PC-9 (cell line): ENCODE results near the gene SLC16A12. TPM values are rescaled to one million over a fixed set of nuclear protein-coding genes. Genes with fewer than 3 reads are reported as not detected.

Experiments
- BruUV-seq: library from RNA; stranded (reverse); fragments of 400-500 nt; replicated peaks from 2 replicates; lab custom pipeline; 2021; lab: Mats Ljungman, UMichigan
- CTCF ChIA-PET: fragments of 300-600 bp; sonication (Branson Sonifier 250); formaldehyde crosslinking; loops from one replicate; lab custom pipeline; 2022; ENCODE audit warnings: antibody characterized with exemption; lab: Charles Lee
- POLR2A ChIA-PET: fragments of 300-600 bp; sonication (Branson Sonifier 250); formaldehyde crosslinking; loops from one replicate; lab custom pipeline; 2022; ENCODE audit warnings: antibody characterized with exemption; ENCODE audit not compliant: unreplicated experiment; lab: Charles Lee
- DNase-seq, 2 experiments: peaks; one replicate each; pipeline versions ENCODE4 v3.0.0 to v3.0.0-alpha.2; 2015 to 2022; ENCODE audit warnings: mixed read lengths in 1 of 2
- H2AFZ ChIP-seq: fragments of 200-600 bp; sonication (generic); 2 replicates; pipeline ENCODE4 v1.8.1; 2017; ENCODE audit warnings: antibody characterized with exemption
- H3F3A ChIP-seq: fragments of 200-600 bp; sonication (generic); 2 replicates; pipeline ENCODE4 v1.8.1; 2017; ENCODE audit warnings: antibody characterized with exemption, mild to moderate bottlenecking, low read depth; ENCODE audit not compliant: insufficient read depth
- H3K27ac ChIP-seq: fragments of 200-600 bp; sonication (generic); 2 replicates; pipeline ENCODE4 v1.6.1; 2016; ENCODE audit warnings: mixed run types
- H3K27me3 ChIP-seq: fragments of 200-600 bp; sonication (generic); 2 replicates; pipeline ENCODE4 v1.6.1; 2016; ENCODE audit warnings: low read depth, mixed run types; ENCODE audit not compliant: insufficient read depth
- H3K36me3 ChIP-seq: fragments of 200-600 bp; sonication (generic); 2 replicates; pipeline ENCODE4 v1.6.1; 2016; ENCODE audit warnings: low read depth, mixed run types
- H3K4me1 ChIP-seq: fragments of 200-600 bp; sonication (generic); replicated peaks from 2 replicates; pipeline ENCODE4 v1.6.1; 2016; ENCODE audit warnings: mixed run types; ENCODE audit not compliant: insufficient read depth
- H3K4me2 ChIP-seq: fragments of 200-600 bp; sonication (generic); 2 replicates; pipeline ENCODE4 v1.6.1; 2017; ENCODE audit warnings: mixed run types
- H3K4me3 ChIP-seq: fragments of 200-600 bp; sonication (generic); 2 replicates; pipeline ENCODE4 v1.6.1; 2016; ENCODE audit warnings: mixed run types
- H3K79me2 ChIP-seq: fragments of 200-600 bp; sonication (generic); 2 replicates; pipeline ENCODE4 v1.6.1; 2017; ENCODE audit warnings: low read depth, mixed run types
- H3K9me2 ChIP-seq: fragments of 200-600 bp; sonication (generic); 2 replicates; pipeline ENCODE4 v1.8.1; 2017; ENCODE audit warnings: mild to moderate bottlenecking; ENCODE audit not compliant: insufficient read depth
- H3K9me3 ChIP-seq: fragments of 200-600 bp; sonication (generic); 2 replicates; pipeline ENCODE4 v1.8.1; 2016; ENCODE audit warnings: low read depth; ENCODE audit not compliant: insufficient read depth
- H4K20me1 ChIP-seq: fragments of 200-600 bp; sonication (generic); 2 replicates; pipeline ENCODE4 v1.8.1; 2017; ENCODE audit not compliant: insufficient read depth
- CTCF ChIP-seq: fragments of 200-600 bp; sonication (generic); conservative IDR thresholded peaks from 2 replicates; pipeline ENCODE4 v1.6.1; 2017; ENCODE audit warnings: mixed run types, antibody characterized with exemption, mild to moderate bottlenecking, moderate library complexity
- EZH2 ChIP-seq: fragments of 200-600 bp; sonication (generic); IDR thresholded peaks from 2 replicates; pipeline ENCODE4 v1.8.0; 2017; ENCODE audit warnings: antibody characterized with exemption, low read depth
- intact Hi-C: fragments of 100-400 bp; cut with micrococcal nuclease; formaldehyde crosslinking; loops from one replicate; pipeline ENCODE4 v1.10.0; 2022; ENCODE audit not compliant: unreplicated experiment
- total RNA-seq: library from RNA; stranded (reverse); gene quantifications from 2 replicates; pipeline ENCODE4 v1.2.3, GENCODE V29; 2021

The SLC16A12 gene
- total RNA-seq, 1 experiment from 2014 or later = 0.74 TPM

DNA sequence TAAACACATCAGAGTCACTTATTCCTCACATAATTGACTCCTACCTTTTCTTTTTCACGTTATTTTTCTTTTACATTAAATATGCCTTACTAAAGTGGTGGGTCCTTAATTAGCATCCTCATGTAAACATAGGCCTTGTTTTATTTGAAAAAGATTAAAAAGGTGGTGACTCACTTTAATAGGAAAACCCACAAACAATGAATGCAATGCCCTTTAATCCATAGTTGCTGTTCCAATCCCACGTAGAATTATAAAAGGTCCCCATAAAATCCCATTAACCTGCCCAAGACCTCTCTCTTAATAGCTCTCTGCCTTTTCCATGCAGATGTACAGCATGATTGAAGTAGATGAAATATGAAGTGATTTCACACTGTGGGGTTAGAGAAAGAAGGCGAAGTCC lies 32.2 kb downstream of the SLC16A12 start:
- Histone ChIP-seq H3K4me2 (no peak overlapping the region), H3K27ac (no peak overlapping the region), H3F3A (no peaks in the 10 kb centered on the region), H2AFZ (no peak overlapping the region), H3K4me1 (no peaks in the 10 kb centered on the region), H3K9me2 (no peaks in the 10 kb centered on the region), H3K27me3 (no peaks in the 10 kb centered on the region), H3K79me2 (no peaks in the 10 kb centered on the region), H3K4me3 (no peak overlapping the region), H4K20me1 (no peaks in the 10 kb centered on the region), H3K9me3 (no peaks in the 10 kb centered on the region), H3K36me3 (no peaks in the 10 kb centered on the region)
- intact Hi-C loops = no loop called here
- ChIA-PET CTCF (no interaction called here), POLR2A (no interaction called here)
- no peak for DNase-seq
- BruUV-seq = no TSS peak
- TF ChIP-seq CTCF (no peak), EZH2 (no peak)

GRCh38 chr10:89502549-89502948 lies 32.8 kb downstream of the SLC16A12 start:
- no peak for TF ChIP-seq CTCF

DNA sequence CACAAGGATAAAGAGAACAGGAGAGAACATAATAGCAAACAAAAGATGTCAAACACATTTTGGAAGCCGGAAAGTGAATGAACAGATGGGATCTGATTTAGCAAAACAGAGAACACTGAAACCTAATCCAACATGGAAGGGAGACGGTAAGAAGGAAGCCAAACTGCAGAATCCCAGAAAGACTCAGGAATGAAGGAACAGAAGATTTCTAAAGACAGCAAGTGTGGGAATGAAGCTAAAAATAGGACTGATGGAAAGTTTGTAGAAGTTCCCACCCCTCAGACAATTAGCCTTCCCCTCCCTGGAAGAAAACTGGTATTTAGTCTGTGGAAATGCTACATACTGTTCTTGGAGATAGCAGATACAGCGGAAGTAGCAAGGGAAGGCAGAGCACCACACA lies 40.8 kb downstream of the SLC16A12 start:
- CTCF ChIA-PET = no interaction called here
- no peak for DNase-seq

More at GRCh38 chr10:89502549-89502948, 32.8 kb downstream of the SLC16A12 start:
- H3K9me2 ChIP-seq = no peaks in the 10 kb centered on the region
- H3K4me3 ChIP-seq = no peak overlapping the region
- CTCF ChIA-PET = no interaction called here
- H4K20me1 ChIP-seq = no peaks in the 10 kb centered on the region
- no peak overlapping the region for H3K4me2 ChIP-seq
- no peaks in the 10 kb centered on the region for H3K79me2 ChIP-seq
- no peak for DNase-seq
- H3K36me3 ChIP-seq = no peaks in the 10 kb centered on the region
- no peaks in the 10 kb centered on the region for H3K9me3 ChIP-seq
- intact Hi-C loops = no loop called here
- POLR2A ChIA-PET = no interaction called here
- H3K27me3 ChIP-seq = no peaks in the 10 kb centered on the region
- no peaks in the 10 kb centered on the region for H3F3A ChIP-seq
- H2AFZ ChIP-seq = no peak overlapping the region
- no peak overlapping the region for H3K27ac ChIP-seq
- H3K4me1 ChIP-seq = no peaks in the 10 kb centered on the region
- no TSS peak for BruUV-seq

More for the DNA sequence above, 40.8 kb downstream of the SLC16A12 start:
- TF ChIP-seq EZH2 (no peak), CTCF (no peak)
- Histone ChIP-seq H3K9me2 (no peaks in the 10 kb centered on the region), H3K4me1 (no peaks in the 10 kb centered on the region), H3K4me2 (no peak overlapping the region), H3K36me3 (no peaks in the 10 kb centered on the region), H2AFZ (no peak overlapping the region), H3K9me3 (no peaks in the 10 kb centered on the region), H3K4me3 (no peak overlapping the region), H3K27ac (no peak overlapping the region), H3F3A (no peaks in the 10 kb centered on the region), H4K20me1 (no peaks in the 10 kb centered on the region), H3K27me3 (no peaks in the 10 kb centered on the region), H3K79me2 (no peaks in the 10 kb centered on the region)
- no TSS peak for BruUV-seq
- POLR2A ChIA-PET = no interaction called here
- intact Hi-C loops = no loop called here
